ENCODE measurements around the gene MAP6D1.
"Not testable (repeated sequence)": the region's sequence is repeated elsewhere in the genome, so short reads cannot be mapped to it uniquely, and the experiment has no call there.

MAP6D1 gene

DNA sequence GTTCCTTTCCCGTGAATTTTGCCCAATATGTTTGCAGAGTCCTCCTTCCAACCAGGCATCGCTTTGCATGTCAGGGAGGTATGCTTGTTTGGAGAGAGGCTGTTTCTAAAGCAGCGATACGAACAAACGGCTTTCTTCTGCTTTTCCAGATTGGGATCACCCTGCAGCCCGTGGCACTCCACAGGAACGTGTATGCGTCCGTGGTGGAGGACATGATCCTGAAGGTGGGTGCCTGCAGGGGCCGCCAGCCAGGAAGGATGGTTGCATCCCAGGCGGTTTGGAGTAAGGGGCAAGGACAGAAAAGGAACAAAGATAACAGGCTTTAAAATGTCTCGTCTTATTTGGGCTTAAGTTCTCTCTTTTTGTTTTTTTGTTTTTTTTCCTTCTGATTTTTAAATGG is 17.5 kb downstream of the MAP6D1 start:
- no peak overlapping the region for H3K4me3 ChIP-seq (ENCODE audit: low read depth, low read length)
- DNase-seq (ENCODE audit: low read depth): no peak

GRCh38 chr3:183807209-183807728 is 18.1 kb downstream of the MAP6D1 start:
- no peak overlapping the region for H3K4me3 ChIP-seq (ENCODE audit: low read depth, low read length)
- DNase-seq (ENCODE audit: low read depth): no peak

GRCh38 chr3:183802989-183803388 is 22.4 kb downstream of the MAP6D1 start:
- DNase-seq (ENCODE audit: low read depth): no peak

DNA sequence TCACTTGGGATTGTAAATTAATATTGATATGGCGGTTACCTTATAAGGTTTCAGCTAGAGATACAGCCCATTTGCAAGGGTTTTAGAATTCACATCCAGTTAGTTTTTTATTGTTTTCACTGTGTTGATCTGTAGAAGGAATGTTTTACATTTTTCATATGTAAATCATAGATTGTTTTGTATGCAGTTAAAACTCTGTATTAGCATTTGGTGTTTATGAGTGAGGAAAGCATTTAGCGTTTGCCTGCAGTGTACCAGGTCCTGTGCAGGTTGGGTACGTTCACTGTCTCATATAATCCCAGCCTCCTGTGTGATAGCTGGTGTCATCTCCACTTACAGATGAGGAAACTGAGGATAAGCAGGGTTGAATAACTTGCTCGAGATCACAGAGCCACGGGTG is 23.8 kb downstream of the MAP6D1 start:
- H3K4me3 ChIP-seq (ENCODE audit: low read depth, low read length): no peak overlapping the region
- DNase-seq (ENCODE audit: low read depth): no peak

More at GRCh38 chr3:183802989-183803388, 22.4 kb downstream of the MAP6D1 start:
- no peak overlapping the region for H3K4me3 ChIP-seq (ENCODE audit: low read depth, low read length)

- no peak overlapping the region for H3K4me3 ChIP-seq (ENCODE audit: low read depth, low read length)
- DNase-seq (ENCODE audit: low read depth): peak; percentile 23
Observed at GRCh38 chr3:183800243-183800863, 25.0 kb downstream of the MAP6D1 start.

DNA sequence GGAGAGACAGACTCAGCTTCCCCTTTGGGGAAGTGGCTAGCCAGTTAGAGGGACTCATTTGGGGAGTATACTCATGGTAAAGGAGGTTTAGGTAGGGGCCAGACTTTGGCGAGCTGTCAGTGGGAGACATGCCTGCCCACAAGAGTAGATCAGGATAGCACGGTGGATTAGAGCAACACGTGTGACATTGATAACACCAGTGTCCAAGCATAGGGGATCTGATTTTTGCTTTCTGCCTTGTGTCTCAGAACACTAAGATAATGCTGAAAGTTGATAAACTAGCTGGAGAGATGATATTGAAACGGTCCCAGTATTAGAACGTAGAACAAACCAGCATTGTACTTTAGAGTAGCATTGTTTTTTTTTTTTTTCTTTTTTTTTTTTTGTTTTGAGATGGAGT is 25.9 kb downstream of the MAP6D1 start:
- DNase-seq (ENCODE audit: low read depth): no peak

DNA sequence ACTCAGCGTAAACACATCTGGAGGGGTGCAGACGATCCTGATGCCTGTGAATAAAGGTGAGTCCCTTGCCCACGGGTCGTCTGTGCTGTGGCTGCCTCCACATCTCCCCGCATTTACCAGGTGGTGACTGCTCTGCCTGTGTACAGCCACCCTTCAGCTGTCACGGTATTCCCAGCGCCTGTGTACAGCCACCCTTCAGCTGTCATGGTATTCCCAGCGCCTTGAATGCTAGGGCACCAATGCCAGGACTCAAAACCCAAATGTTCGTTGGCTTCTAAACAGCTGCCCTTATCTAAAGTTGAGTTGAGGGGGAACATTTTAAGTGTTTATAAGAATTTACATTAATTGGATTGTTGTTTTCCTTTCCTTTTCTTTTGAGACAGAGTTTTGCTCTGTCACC is 27.4 kb downstream of the MAP6D1 start:
- no peak overlapping the region for H3K4me3 ChIP-seq (ENCODE audit: low read depth, low read length)
- no peak for DNase-seq (ENCODE audit: low read depth)

More for the DNA sequence above, 25.9 kb downstream of the MAP6D1 start:
- no peak overlapping the region for H3K4me3 ChIP-seq (ENCODE audit: low read depth, low read length)

DNA sequence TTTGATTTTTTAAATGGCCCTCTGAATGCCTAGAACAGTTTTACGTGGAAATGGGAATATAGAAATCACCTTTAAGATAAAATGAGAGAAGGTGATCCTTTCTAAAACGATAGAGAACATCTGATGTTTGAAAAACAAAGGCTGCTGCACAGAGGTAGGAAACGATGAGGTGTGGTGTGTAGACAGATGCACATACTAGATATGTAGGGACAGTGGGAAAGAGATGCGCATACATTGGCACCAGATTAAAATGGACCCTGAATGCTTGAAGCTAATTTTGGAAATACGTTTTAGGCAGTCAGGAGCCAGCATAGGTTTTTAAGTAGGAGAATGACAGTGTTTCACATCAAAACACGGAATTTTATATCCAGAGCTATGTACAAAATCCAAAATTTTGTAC is 29.0 kb downstream of the MAP6D1 start:
- no peak for DNase-seq (ENCODE audit: low read depth)

DNA sequence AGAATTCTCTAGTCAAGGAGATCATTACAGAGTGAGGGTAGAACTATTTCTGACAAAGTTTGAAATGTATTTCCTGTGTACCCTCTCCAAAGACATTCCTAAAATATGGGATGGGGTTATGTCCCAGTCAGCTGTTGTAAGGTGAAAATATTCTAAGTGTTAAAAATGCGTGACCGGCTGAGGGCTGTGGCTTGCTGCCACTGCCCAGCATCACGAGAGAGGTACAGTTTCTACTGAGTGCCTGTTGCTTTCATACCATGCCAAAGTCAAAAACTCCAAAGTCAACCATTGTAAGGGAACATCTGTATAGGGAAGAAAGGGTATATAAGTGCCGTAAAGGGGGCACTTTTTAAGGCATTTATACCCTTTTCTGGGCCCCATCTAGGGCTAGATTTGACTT is 30.9 kb downstream of the MAP6D1 start:
- DNase-seq (ENCODE audit: low read depth): no peak
- no peak overlapping the region for H3K4me3 ChIP-seq (ENCODE audit: low read depth, low read length)

More for the DNA sequence above, 29.0 kb downstream of the MAP6D1 start:
- no peak overlapping the region for H3K4me3 ChIP-seq (ENCODE audit: low read depth, low read length)

GRCh38 chr3:183792976-183793375 is 32.4 kb downstream of the MAP6D1 start:
- no peak overlapping the region for H3K4me3 ChIP-seq (ENCODE audit: low read depth, low read length)
- DNase-seq (ENCODE audit: low read depth): no peak

- no peak for DNase-seq (ENCODE audit: low read depth)
- no peak overlapping the region for H3K4me3 ChIP-seq (ENCODE audit: low read depth, low read length)
Observed at GRCh38 chr3:183790700-183791099, 34.7 kb downstream of the MAP6D1 start.

GRCh38 chr3:183789826-183790225 is 35.6 kb downstream of the MAP6D1 start:
- H3K4me3 ChIP-seq (ENCODE audit: low read depth, low read length): no peak overlapping the region
- no peak for DNase-seq (ENCODE audit: low read depth)

GRCh38 chr3:183784503-183784902 is 40.9 kb downstream of the MAP6D1 start:
- DNase-seq (ENCODE audit: low read depth); H3K4me3 ChIP-seq (ENCODE audit: low read depth, low read length): not testable (repeated sequence)

- no peak overlapping the region for H3K4me3 ChIP-seq (ENCODE audit: low read depth, low read length)
- no peak for DNase-seq (ENCODE audit: low read depth)
Observed at GRCh38 chr3:183782576-183783276, 42.7 kb downstream of the MAP6D1 start.

GRCh38 chr3:183781246-183781645 is 44.1 kb downstream of the MAP6D1 start:
- no peak overlapping the region for H3K4me3 ChIP-seq (ENCODE audit: low read depth, low read length)
- DNase-seq (ENCODE audit: low read depth): no peak

DNA sequence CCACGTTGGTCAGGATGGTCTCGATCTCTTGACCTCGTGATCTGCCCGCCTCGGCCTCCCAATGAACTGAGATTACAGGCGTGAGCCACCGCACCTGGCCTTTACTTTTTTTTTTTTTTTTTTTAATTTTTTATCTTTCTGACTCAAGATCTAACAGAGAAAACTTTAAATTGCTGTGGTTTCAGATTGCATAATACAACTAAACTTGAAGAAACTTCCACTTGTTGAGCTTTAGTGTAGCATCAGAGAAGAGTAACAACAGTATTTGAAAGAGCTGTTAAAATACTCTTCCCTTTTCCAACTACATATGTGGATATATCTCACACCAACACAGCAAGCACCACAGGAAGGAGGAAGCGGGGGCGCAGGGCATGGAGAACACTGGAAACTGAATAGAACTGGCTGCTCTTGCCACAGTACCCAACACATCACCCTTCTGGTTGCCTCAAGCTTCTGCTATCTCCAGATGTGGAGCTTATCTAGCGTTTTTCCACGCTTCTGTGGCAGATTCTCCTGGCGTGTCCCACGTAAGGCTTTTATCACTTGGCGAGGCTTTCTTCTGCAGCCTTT is 45.4 kb downstream of the MAP6D1 start:
- H3K4me3 ChIP-seq (ENCODE audit: low read depth, low read length): no peak overlapping the region
- no peak for DNase-seq (ENCODE audit: low read depth)

DNA sequence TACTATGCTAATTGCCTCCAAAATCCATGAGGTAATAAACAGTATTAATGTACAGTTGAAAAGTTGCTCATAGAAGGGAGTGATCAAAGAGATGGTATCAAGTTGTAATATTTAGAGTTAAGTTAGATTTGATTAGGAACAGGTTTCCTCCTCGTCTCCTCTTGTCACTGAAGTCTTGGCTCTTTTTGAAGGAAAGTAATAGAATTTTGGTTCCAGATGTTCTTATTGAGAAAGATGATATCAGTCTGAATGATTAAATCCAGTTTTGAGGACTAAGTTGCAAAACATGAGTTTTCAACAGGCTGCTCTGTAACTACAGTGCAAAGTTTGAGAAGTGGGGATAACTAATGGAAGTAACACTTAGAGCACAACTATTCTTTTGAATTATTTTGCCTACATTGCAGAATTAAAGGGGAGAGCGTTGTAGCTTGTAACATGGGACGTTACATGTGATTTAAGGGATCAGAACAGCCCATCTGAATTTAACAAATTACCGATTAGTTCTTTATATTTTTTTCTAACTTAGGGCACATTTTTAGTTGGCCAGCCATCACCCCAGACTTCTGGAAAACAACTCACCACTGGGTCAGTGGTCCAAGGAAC is 48.3 kb downstream of the MAP6D1 start:
- no peak overlapping the region for H3K4me3 ChIP-seq (ENCODE audit: low read depth, low read length)
- DNase-seq (ENCODE audit: low read depth): no peak

DNA sequence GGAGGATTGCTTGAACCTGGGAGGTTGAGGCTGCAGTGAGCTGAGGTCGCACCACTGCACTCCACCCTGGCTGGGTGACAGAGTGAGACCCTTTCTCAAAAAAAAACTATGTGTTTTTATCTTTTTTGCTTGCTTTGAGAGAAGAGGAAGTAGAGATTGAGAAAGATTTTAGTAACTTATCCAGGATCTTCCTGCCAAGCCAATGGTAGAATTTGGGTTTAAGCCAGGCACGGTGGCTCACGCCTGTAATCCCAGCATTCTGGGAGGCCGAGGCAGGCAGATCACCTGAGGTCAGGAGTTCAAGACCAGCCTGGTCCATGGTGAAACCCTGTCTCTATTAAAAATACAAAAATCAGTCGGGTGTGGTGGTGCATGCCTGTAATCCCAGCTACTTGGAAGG is 48.9 kb downstream of the MAP6D1 start:
- not testable (repeated sequence) for H3K4me3 ChIP-seq (ENCODE audit: low read depth, low read length); DNase-seq (ENCODE audit: low read depth)

GRCh38 chr3:183775781-183776180 is 49.6 kb downstream of the MAP6D1 start:
- no peak overlapping the region for H3K4me3 ChIP-seq (ENCODE audit: low read depth, low read length)
- no peak for DNase-seq (ENCODE audit: low read depth)

DNA sequence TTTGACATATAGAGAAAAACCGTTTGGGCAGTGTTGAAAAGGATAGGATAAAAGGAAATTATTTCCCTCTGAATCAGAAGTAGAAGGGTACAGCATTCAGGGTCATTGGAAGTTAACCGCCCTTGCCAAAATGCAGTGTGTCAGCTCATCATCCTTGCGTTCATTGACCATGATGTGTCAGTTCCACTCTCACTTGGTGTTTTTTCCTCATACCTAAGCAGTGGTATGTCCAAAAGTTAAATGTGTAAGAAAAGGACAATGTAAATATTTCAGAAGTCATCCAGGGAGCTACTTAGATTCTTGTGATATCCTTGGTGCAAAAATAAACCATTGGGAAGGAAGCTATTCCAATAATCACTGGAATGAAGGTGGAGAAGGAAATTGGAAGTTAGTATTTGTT is 50.7 kb downstream of the MAP6D1 start:
- DNase-seq (ENCODE audit: low read depth): no peak
- no peak overlapping the region for H3K4me3 ChIP-seq (ENCODE audit: low read depth, low read length)

Data from skeletal muscle cell (primary cell).